AG20443 (cell line): ENCODE results near the gene DZIP3.
"Not testable (repeated sequence)": the region's sequence is repeated elsewhere in the genome, so short reads cannot be mapped to it uniquely, and the experiment has no call there.

ENCODE experiments used
- DNase-seq: peaks from one replicate; pipeline ENCODE4 v3.0.0; 2012; ENCODE audit warnings: low spot score, mixed read lengths

The DZIP3 gene

GRCh38 chr3:108598375-108598774, 8.9 kb downstream of the DZIP3 start:
- no peak for DNase-seq

DNA sequence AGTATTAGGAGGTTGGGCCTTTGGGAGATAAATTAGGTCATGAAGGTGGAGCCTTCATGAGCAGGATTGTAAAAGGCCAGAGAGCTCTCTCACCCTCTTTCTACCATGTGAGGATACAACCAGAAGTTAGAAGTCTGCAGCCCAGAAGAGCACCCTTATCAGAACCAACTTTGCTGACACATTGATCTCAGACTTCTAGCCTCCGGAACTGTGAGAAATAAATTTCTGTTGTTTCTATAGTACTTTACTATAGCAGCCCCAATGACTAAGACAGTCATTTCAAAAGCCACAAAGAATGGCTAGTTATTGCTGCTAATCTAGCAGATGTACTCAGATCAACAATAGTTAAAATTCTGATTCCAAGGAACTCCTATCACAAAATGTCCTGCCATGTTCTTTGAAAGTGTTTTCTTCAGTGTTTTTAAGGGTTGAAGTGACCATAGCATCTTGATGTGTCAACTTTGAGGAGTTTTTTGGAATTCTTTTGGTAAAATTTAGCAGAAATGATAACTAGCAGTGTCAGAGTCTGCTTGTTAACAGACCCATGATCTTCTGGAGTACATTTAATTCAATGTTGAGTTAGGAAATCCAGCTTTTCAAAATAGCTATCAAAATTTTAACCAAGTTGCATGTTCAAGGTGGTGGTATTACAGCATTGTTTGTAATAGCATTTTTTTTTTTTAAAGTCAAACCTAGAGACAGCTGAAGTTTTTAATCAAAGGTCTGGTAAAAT, 10.3 kb downstream of the DZIP3 start:
- no peak for DNase-seq

DNA sequence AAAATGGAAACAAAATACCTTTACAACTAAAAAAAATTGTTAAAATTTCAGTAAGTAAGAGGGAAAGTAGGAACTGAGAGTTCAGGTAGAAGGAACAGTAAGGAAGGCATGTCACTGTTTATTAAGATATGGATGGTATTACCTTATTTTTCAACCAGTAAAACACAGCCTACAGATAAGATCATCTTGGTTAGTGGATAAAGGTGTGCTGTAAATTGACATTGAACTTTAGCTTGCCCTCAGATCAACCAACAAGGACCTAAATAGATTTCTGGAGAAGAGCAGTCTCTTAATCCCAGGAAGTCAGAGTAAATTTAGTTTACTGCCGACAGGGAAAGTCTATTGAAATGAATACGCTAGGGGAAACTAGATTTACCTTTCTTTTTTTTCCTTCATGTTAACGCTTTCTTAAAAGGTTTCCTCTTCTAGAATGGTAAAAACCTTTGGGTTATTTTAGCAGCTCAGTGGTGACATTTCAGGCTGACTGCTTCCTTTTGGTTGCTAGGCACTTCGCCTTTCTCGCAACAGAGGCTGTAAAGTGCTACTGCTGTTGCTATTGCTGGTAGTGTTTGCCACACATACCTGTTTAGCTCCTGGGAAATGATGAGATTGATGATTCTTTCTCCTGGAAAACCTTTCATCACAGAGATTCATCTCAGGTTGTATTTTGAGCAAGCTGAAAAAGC, 12.9 kb downstream of the DZIP3 start:
- DNase-seq, result no peak

GRCh38 chr3:108602935-108603294, 13.4 kb downstream of the DZIP3 start:
- DNase-seq, result no peak

- DNase-seq, result no peak
Observed at GRCh38 chr3:108603691-108604090, 14.2 kb downstream of the DZIP3 start.

- no peak for DNase-seq
Observed at GRCh38 chr3:108605028-108605427, 15.5 kb downstream of the DZIP3 start.

GRCh38 chr3:108605491-108605890, 16.0 kb downstream of the DZIP3 start:
- no peak for DNase-seq

DNA sequence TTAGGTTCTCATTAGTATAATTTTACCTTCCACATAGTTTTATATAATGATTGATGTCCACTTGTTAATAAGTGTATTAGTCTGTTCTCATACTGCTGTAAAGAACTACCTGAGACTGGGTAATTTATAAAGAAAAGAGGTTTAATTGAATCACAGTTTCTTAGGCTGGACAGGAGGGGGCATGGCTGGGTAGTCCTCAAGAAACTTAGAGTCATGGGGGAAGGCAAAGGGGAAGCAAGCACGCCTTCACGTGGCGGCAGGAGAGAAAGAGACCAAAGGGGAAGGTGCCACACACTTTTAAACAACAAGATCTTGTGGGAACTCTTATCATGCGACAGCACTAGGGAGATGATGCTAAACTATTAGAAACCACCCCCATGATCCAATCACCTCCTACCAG, 19.2 kb downstream of the DZIP3 start:
- no peak for DNase-seq

DNA sequence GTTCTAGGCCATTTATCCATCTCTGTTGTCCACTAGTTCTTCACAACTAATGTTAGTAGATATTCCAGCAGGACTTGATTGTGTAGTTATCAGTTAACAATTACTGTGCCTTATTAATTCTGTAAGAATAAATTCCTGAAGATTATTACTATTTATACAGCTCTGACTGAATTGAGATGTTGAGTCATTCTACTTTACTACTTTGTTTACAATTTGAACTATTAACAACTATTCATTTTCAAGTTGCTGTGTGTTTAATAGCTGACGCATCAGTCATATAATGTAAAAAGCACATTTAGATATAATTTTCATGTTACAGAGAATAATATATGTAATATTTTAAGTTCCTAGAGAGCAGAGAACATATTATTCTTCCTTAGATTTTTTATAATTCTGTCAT, 21.1 kb downstream of the DZIP3 start:
- DNase-seq, result no peak

GRCh38 chr3:108616090-108616489, 26.6 kb downstream of the DZIP3 start:
- DNase-seq, result not testable (repeated sequence)

DNA sequence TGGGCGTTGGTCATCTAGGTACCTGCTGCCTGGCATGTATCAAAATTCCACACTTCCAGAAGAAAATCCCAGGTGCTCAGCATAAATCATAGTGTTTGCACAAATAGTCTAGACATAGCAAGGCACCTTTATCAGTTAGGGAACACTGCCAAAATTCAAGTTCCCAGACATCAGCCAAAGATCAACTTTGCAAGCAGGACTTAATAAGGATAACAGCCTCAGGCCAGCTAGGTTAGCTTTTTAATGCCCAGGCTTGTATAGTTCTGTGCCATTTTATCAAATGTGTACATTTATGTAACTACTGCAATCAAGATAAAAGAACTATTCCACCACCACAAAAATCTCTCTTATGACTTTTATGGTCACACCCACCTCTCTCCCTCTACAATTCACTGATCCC, 30.7 kb downstream of the DZIP3 start:
- DNase-seq, result no peak

DNA sequence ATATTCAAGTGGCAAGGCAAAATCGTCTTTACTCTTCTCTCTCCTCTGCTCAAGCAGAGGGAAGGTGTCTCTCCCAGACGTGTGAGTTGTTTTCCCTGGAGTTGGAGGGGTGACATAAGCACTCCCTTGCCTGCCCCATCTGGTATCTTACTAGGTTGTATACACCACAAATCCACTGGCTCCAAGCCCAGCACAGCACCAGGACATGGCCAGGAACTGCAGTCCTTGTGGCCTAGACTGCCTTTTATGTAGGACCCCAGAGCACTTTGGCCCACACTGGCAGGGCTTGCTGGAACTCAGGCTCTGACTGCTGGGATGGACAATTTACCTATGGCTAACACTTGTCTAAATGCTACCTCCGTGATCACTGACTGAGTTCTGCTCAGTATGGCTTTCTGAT, 34.0 kb downstream of the DZIP3 start:
- DNase-seq, result no peak

- DNase-seq, result no peak
Observed at GRCh38 chr3:108629974-108630373, 40.5 kb downstream of the DZIP3 start.

- no peak for DNase-seq
Observed at GRCh38 chr3:108642526-108642925, 53.0 kb downstream of the DZIP3 start.

- DNase-seq, result no peak
Observed at GRCh38 chr3:108645364-108645763, 55.8 kb downstream of the DZIP3 start.

- DNase-seq, result not testable (repeated sequence)
Observed at GRCh38 chr3:108655664-108656063, 66.1 kb downstream of the DZIP3 start.

DNA sequence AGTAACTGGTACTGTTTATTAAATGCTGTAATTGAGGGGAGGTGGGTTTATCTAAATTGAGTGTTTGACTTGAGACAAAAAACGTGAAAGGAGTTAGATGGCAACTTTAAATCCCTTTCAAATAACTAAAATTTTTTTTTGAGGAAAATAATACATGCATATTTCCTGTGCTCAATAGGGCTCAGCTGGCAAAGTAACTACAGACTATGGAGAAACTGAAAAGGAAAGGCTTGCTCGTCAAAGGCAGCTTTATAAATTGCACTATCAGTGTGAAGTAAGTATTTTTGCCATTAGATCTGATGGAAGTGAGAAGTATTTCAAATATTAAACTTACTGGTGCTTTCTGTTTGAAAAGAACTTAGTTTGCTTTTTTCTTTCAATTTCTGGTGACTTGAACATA, 72.2 kb downstream of the DZIP3 start:
- DNase-seq, result peak; percentile 9

DNA sequence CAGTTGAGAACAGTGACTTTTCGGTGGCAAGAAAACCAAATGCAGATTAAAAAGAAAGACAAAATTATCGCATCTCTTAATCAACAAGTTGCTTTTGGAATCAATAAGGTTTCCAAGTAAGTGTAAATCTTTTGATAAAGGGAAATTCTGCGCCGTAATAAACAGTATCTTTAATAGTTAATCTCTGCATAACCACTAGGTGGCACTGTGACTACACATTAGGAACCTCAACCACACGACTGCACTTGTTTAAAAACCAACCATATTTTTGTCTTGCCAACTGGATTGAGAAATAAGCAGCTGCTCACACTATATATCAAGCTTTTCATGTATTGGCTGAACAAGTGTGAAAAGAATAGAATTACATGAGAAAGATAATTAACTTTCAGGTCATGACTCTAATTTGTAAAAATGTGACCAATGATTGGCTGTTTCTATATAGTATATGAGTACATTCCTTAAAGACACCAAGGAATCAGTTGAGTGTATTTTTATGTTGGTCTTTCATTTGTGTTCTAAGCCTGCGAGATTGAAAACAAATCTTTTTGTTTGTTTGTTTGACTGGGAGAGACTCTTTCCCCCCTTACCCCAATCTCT, 72.7 kb downstream of the DZIP3 start:
- DNase-seq, result peak; percentile 79

- DNase-seq, result no peak
Observed at GRCh38 chr3:108664266-108664665, 74.7 kb downstream of the DZIP3 start.

- DNase-seq, result no peak
Observed at GRCh38 chr3:108667312-108667711, 77.8 kb downstream of the DZIP3 start.

DNA sequence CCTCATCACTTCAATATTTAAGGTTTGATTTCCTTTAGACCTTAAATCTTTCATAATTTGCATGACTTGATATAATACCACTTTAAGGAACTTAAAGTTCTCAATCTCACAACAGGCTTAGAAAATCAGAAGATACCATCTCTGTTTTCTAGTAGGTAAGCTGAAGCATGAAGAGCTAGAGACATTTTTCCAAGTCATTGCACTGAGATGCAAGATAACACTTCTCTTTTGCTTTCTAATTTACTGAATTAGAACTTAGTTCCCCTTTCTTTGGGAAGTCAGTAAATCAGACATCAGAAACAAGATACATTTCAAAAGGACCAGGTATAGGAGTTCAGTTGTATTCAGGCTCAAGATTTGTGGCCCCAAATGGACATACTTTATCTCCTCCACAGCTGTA, 79.7 kb downstream of the DZIP3 start:
- DNase-seq, result no peak

- DNase-seq, result no peak
Observed at GRCh38 chr3:108672701-108673100, 83.2 kb downstream of the DZIP3 start.

- DNase-seq, result no peak
Observed at GRCh38 chr3:108673988-108674661, 84.6 kb downstream of the DZIP3 start.
